GF-D8 (cell line): Measurements from ENCODE around the gene SEMA7A.
A peak's percentile ranks its signal among the peaks of the same experiment; 100 is the strongest.

Experiments used
- DNase-seq: peaks from one replicate; lab custom pipeline; 2025; lab: John Stamatoyannopoulos, UW

The SEMA7A gene

GRCh38 chr15:74387141-74387541 lies 46.6 kb downstream of the SEMA7A start:
- DNase-seq: no peak

GRCh38 chr15:74386496-74387140 lies 47.1 kb downstream of the SEMA7A start:
- DNase-seq: no peak

GRCh38 chr15:74385733-74386132 lies 48.0 kb downstream of the SEMA7A start:
- DNase-seq: no peak

- no peak for DNase-seq
These were observed 48.7 kb downstream of the SEMA7A start for GRCh38 chr15:74384881-74385643.

GRCh38 chr15:74384566-74384880 lies 49.2 kb downstream of the SEMA7A start:
- no peak for DNase-seq

- DNase-seq: no peak
These were observed 49.8 kb downstream of the SEMA7A start for GRCh38 chr15:74383695-74384565.

GRCh38 chr15:74383286-74383685 lies 50.5 kb downstream of the SEMA7A start:
- DNase-seq: no peak

- DNase-seq: peak; percentile 30
These were observed 51.5 kb downstream of the SEMA7A start for GRCh38 chr15:74382004-74382816.

- DNase-seq: no peak
These were observed 52.3 kb downstream of the SEMA7A start for GRCh38 chr15:74381481-74381880.

- no peak for DNase-seq
These were observed 52.6 kb downstream of the SEMA7A start for GRCh38 chr15:74381190-74381453.

- no peak for DNase-seq
These were observed 53.2 kb downstream of the SEMA7A start for GRCh38 chr15:74380361-74381189.

- DNase-seq: no peak
These were observed 54.9 kb downstream of the SEMA7A start for GRCh38 chr15:74378848-74379247.

- no peak for DNase-seq
These were observed 55.7 kb downstream of the SEMA7A start for GRCh38 chr15:74377831-74378766.

GRCh38 chr15:74376825-74377581 lies 56.8 kb downstream of the SEMA7A start:
- DNase-seq: no peak

GRCh38 chr15:74376226-74376625 lies 57.5 kb downstream of the SEMA7A start:
- no peak for DNase-seq

- peak; percentile 33 for DNase-seq
These were observed 58.5 kb downstream of the SEMA7A start for GRCh38 chr15:74375303-74375693.

GRCh38 chr15:74374648-74375302 lies 59.0 kb downstream of the SEMA7A start:
- DNase-seq: no peak

GRCh38 chr15:74373731-74374647 lies 59.8 kb downstream of the SEMA7A start:
- peak; percentile 41 for DNase-seq
